ENCODE results near the gene WNK3. TPM values are rescaled to one million over a fixed set of nuclear protein-coding genes. Genes with fewer than 3 reads are reported as not detected.

The WNK3 gene
- total and polyA plus RNA-seq, 2 donors (not counting 1 experiment from before 2014, with no cell fraction given): 0.12 to 1.2 TPM

DNA sequence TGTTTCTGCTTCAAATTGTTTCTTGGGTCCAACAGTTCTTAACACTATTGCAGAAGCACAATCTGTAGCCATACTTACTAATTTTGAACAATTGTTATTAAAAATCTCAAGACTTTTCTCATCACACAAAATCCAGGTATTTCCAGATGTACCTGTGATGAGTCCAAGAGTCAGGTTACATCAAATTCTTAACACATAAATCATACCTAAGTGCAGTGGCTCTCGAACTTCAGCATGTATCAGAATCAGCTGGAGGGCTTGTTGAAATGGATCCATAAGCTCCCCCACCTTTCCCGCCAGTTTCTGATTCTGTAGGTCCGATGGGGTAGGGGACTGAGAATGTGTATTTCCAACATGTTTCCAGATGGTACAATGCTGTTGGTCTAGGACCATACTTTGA is 185.4 kb downstream of the WNK3 start:
- DNase-seq: no peak
- intact Hi-C loops (cut with micrococcal nuclease): no loop called here
- no peak overlapping the region for H2AFZ ChIP-seq (ENCODE audit: insufficient read depth, low read depth, low read length, poor library complexity, severe bottlenecking)
- TF ChIP-seq, protein P1, sequence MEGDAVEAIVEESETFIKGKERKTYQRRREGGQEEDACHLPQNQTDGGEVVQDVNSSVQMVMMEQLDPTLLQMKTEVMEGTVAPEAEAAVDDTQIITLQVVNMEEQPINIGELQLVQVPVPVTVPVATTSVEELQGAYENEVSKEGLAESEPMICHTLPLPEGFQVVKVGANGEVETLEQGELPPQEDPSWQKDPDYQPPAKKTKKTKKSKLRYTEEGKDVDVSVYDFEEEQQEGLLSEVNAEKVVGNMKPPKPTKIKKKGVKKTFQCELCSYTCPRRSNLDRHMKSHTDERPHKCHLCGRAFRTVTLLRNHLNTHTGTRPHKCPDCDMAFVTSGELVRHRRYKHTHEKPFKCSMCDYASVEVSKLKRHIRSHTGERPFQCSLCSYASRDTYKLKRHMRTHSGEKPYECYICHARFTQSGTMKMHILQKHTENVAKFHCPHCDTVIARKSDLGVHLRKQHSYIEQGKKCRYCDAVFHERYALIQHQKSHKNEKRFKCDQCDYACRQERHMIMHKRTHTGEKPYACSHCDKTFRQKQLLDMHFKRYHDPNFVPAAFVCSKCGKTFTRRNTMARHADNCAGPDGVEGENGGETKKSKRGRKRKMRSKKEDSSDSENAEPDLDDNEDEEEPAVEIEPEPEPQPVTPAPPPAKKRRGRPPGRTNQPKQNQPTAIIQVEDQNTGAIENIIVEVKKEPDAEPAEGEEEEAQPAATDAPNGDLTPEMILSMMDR (IDR thresholded peaks at IDR 0.05): no peak
- no peak for TF ChIP-seq EZH2 (IDR thresholded peaks at IDR 0.05; ENCODE audit: borderline replicate concordance, insufficient read depth, low read depth, low read length, poor library complexity, severe bottlenecking)
- no peaks in the 10 kb centered on the region for H4K20me1 ChIP-seq (ENCODE audit: control insufficient read depth, insufficient read depth, low read length, poor library complexity, severe bottlenecking)
- no CpG with 5 or more reads among the region's 3 CpGs for WGBS (ENCODE audit: insufficient coverage)
- H3K4me1 ChIP-seq (ENCODE audit: control insufficient read depth in 2 of 2, insufficient read depth in 2 of 2, low read length in 2 of 2): peaks cover 0 to 4% of the 10 kb centered on the region in 2 donors
- Mint-ChIP-seq H3K4me1 (peaks cover 21% of the 10 kb centered on the region), H3K9me3 (ENCODE audit: insufficient read depth) (no peaks in the 10 kb centered on the region), H3K27me3 (no peaks in the 10 kb centered on the region), H3K27ac (no peak overlapping the region), H3K4me3 (no peak overlapping the region)
- no peak overlapping the region for H3K4me3 ChIP-seq (ENCODE audit: control extremely low read depth in 1 of 5, extremely low read depth in 1 of 5, insufficient read depth in 1 of 5, low read depth in 2 of 5, low read length in 4 of 5)
- no peak overlapping the region for H3K27ac ChIP-seq (ENCODE audit: low read length in 2 of 2)
- peaks cover 5% of the 10 kb centered on the region for H3K79me2 ChIP-seq (ENCODE audit: control insufficient read depth, insufficient read depth, low read length)
- ChIA-PET POLR2A (no interaction called here), CTCF (no interaction called here)
- H3K36me3 ChIP-seq (replicated peaks in 1 of 2; ENCODE audit: control extremely low read depth in 1 of 2, control insufficient read depth in 1 of 2, extremely low read depth in 1 of 2, insufficient read depth in 2 of 2, low read length in 1 of 2): peaks cover 0 to 10% of the 10 kb centered on the region in 2 experiments
- H3K4me2 ChIP-seq (replicated peaks; ENCODE audit: low read depth, low read length, poor library complexity, severe bottlenecking): no peak overlapping the region
- H3K9ac ChIP-seq (ENCODE audit: low read length): no peak overlapping the region
- no peaks in the 10 kb centered on the region for H3K9me3 ChIP-seq (ENCODE audit: control extremely low read depth in 1 of 3, control insufficient read depth in 2 of 3, insufficient read depth in 1 of 3, low read length in 2 of 3)
- H3K27me3 ChIP-seq (replicated peaks in 1 of 4; ENCODE audit: control extremely low read depth in 1 of 4, control insufficient read depth in 3 of 4, insufficient read depth in 4 of 4, low read length in 3 of 4): no peaks in the 10 kb centered on the region
- ATAC-seq (ENCODE audit: low read depth): no peak

DNA sequence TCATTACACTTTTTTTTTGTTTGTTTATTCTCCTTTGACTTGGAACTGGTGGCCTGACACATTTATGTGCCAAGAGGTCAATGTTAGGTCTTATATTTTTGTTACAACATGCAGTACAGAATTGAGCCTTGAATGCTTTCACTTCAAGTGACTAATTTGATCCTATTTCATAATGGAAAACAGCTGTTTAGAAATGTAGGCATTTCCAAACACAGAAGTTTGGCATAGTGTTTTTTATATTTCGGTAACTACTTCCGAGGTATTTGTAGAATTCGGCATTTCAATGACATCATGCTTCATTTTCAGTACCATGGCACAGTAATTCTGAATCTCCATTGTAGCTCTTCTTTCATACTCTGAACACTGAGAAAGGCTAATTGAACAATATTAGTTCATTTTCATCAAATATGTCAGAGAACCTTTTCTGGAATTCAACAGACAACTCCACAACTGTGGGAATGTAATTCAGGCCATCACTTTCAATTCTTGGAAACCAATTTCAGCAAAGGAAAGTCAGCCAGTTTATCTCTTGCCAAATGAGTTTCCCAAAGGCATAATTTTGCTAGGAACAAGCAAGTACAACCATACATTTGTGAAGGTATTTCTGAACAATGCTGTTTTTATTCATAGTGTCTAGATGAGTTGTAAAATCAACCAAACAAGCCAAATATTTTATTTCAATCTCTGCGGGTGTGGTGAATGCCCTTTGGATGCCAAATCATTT is 186.2 kb downstream of the WNK3 start:
- intact Hi-C loops (cut with micrococcal nuclease): no loop called here
- Histone ChIP-seq H3K27ac (ENCODE audit: low read length in 2 of 2) (no peak overlapping the region), H3K36me3 (replicated peaks in 1 of 2; ENCODE audit: control extremely low read depth in 1 of 2, control insufficient read depth in 1 of 2, extremely low read depth in 1 of 2, insufficient read depth in 2 of 2, low read length in 1 of 2) (peaks cover 0 to 7% of the 10 kb centered on the region in 2 experiments), H3K79me2 (ENCODE audit: control insufficient read depth, insufficient read depth, low read length) (peaks cover 5% of the 10 kb centered on the region), H3K27me3 (replicated peaks in 1 of 4; ENCODE audit: control extremely low read depth in 1 of 4, control insufficient read depth in 3 of 4, insufficient read depth in 4 of 4, low read length in 3 of 4) (no peaks in the 10 kb centered on the region), H2AFZ (ENCODE audit: insufficient read depth, low read depth, low read length, poor library complexity, severe bottlenecking) (no peak overlapping the region), H3K4me3 (ENCODE audit: control extremely low read depth in 1 of 5, extremely low read depth in 1 of 5, insufficient read depth in 1 of 5, low read depth in 2 of 5, low read length in 4 of 5) (no peak overlapping the region), H3K9me3 (ENCODE audit: control extremely low read depth in 1 of 3, control insufficient read depth in 2 of 3, insufficient read depth in 1 of 3, low read length in 2 of 3) (no peaks in the 10 kb centered on the region), H3K9ac (ENCODE audit: low read length) (no peak overlapping the region), H4K20me1 (ENCODE audit: control insufficient read depth, insufficient read depth, low read length, poor library complexity, severe bottlenecking) (no peaks in the 10 kb centered on the region), H3K4me1 (ENCODE audit: control insufficient read depth in 2 of 2, insufficient read depth in 2 of 2, low read length in 2 of 2) (peaks cover 0 to 4% of the 10 kb centered on the region in 2 donors), H3K4me2 (replicated peaks; ENCODE audit: low read depth, low read length, poor library complexity, severe bottlenecking) (no peak overlapping the region)
- DNase-seq (no peak), ATAC-seq (ENCODE audit: low read depth) (no peak)
- no peaks in the 10 kb centered on the region for H3K9me3 Mint-ChIP-seq (ENCODE audit: insufficient read depth)
- ChIA-PET CTCF (no interaction called here), POLR2A (no interaction called here)
- no CpG with 5 or more reads among the region's 4 CpGs for WGBS (ENCODE audit: insufficient coverage)
- H3K4me1 Mint-ChIP-seq: peaks cover 13% of the 10 kb centered on the region
- H3K27ac Mint-ChIP-seq: no peak overlapping the region
- no peaks in the 10 kb centered on the region for H3K27me3 Mint-ChIP-seq
- no peak for TF ChIP-seq EZH2 (IDR thresholded peaks at IDR 0.05; ENCODE audit: borderline replicate concordance, insufficient read depth, low read depth, low read length, poor library complexity, severe bottlenecking)
- TF ChIP-seq, protein P1 (IDR thresholded peaks at IDR 0.05): no peak
- no peak overlapping the region for H3K4me3 Mint-ChIP-seq
